NCI-H446 (cell line): ENCODE data around the gene ANXA1.

Experiments
- DNase-seq, 2 experiments: peaks; one replicate each; lab custom pipeline; 2025; lab: John Stamatoyannopoulos, UW

Gene ANXA1

GRCh38 chr9:73151653-73152542 is at the start of gene ANXA1:
TSS of gene ANXA1 (plus strand) at chr9:73151865. CDS start at chr9:73158536, 6,671 bp downstream.
- no peak for DNase-seq

GRCh38 chr9:73104342-73104741 is 47.3 kb upstream of the ANXA1 start:
- DNase-seq = no peak

GRCh38 chr9:73104921-73105320 is 46.7 kb upstream of the ANXA1 start:
- no peak for DNase-seq

GRCh38 chr9:73107489-73108069 is 44.1 kb upstream of the ANXA1 start:
- DNase-seq = peak in 1 of 2 experiments; percentile 29

GRCh38 chr9:73114058-73114457 is 37.6 kb upstream of the ANXA1 start:
- DNase-seq = no peak

- no peak for DNase-seq
These were observed 36.7 kb upstream of the ANXA1 start for GRCh38 chr9:73114958-73115357.

- DNase-seq = no peak
These were observed 35.6 kb upstream of the ANXA1 start for GRCh38 chr9:73116031-73116430.

GRCh38 chr9:73116880-73117279 is 34.8 kb upstream of the ANXA1 start:
- DNase-seq = no peak

GRCh38 chr9:73118286-73118685 is 33.4 kb upstream of the ANXA1 start:
- DNase-seq = no peak

- DNase-seq = no peak
These were observed 32.6 kb upstream of the ANXA1 start for GRCh38 chr9:73118898-73119554.

GRCh38 chr9:73121375-73121935 is 30.2 kb upstream of the ANXA1 start:
- DNase-seq = no peak

GRCh38 chr9:73125651-73126050 is 26.0 kb upstream of the ANXA1 start:
- no peak for DNase-seq

- DNase-seq = no peak
These were observed 21.6 kb upstream of the ANXA1 start for GRCh38 chr9:73129941-73130685.

- DNase-seq = no peak
These were observed 20.2 kb upstream of the ANXA1 start for GRCh38 chr9:73131461-73131860.

- DNase-seq = peak in 1 of 2 experiments; percentile 47
These were observed 19.5 kb upstream of the ANXA1 start for GRCh38 chr9:73132034-73132776.

GRCh38 chr9:73133022-73133651 is 18.5 kb upstream of the ANXA1 start:
- DNase-seq = no peak

- DNase-seq = peak in 1 of 2 experiments; percentile 3
These were observed 17.7 kb upstream of the ANXA1 start for GRCh38 chr9:73133921-73134407.

- no peak for DNase-seq
These were observed 16.3 kb upstream of the ANXA1 start for GRCh38 chr9:73135394-73135793.

GRCh38 chr9:73137286-73137899 is 14.3 kb upstream of the ANXA1 start:
- DNase-seq = peak in 1 of 2 experiments; percentile 1

GRCh38 chr9:73137914-73138313 is 13.8 kb upstream of the ANXA1 start:
- DNase-seq = no peak
